GM12878 (cell line): Measurements from ENCODE around the gene ACTRT3. TPM values are rescaled to one million over a fixed set of nuclear protein-coding genes. Genes with fewer than 3 reads are reported as not detected.
A peak's percentile ranks its signal among the peaks of the same experiment; 100 is the strongest.

Experiments
- BHLHE40 ChIP-seq, 2 experiments: fragments of 450-650 bp in 1 of 2; IDR thresholded peaks; 2 replicates each; pipeline ENCODE4 v1.6.1; 2011 to 2017; ENCODE audit warnings: low read depth in 2 of 2, borderline replicate concordance in 1 of 2, improper control_type of control experiment in 1 of 2, low read length in 1 of 2, mild to moderate bottlenecking in 1 of 2
- BRCA1 ChIP-seq: IDR thresholded peaks from 2 replicates; pipeline ENCODE4 v1.6.1; 2011; ENCODE audit warnings: low read depth, low read length, improper control_type of control experiment
- CBX3 ChIP-seq: fragments of 200-600 bp; sonication (generic); IDR thresholded peaks from 2 replicates; pipeline ENCODE4 v1.6.1; 2016; ENCODE audit warnings: low read depth, borderline replicate concordance
- CBX5 ChIP-seq: sonication (generic); IDR thresholded peaks from 2 replicates; pipeline ENCODE4 v1.6.1; 2016; ENCODE audit warnings: low read depth, moderate library complexity, mild to moderate bottlenecking, inconsistent platforms
- FOS ChIP-seq: IDR thresholded peaks from 3 replicates; pipeline ENCODE4 v1.6.1; 2011; ENCODE audit warnings: borderline replicate concordance; ENCODE audit not compliant: insufficient read length; ENCODE audit errors: extremely low read depth
- HCFC1 ChIP-seq: fragments of 150-350 bp; IDR thresholded peaks from 2 replicates; pipeline ENCODE4 v1.6.1; 2014; ENCODE audit warnings: low read length
- MXI1 ChIP-seq: fragments of 150-350 bp; IDR thresholded peaks from 2 replicates; pipeline ENCODE4 v1.6.1; 2011; ENCODE audit warnings: low read depth, mild to moderate bottlenecking, inconsistent platforms, low read length, improper control_type of control experiment
- NFYA ChIP-seq: IDR thresholded peaks from 2 replicates; pipeline ENCODE4 v1.6.1; 2011; ENCODE audit warnings: low read depth, mild to moderate bottlenecking, low read length, improper control_type of control experiment, borderline replicate concordance
- NFYB ChIP-seq: IDR thresholded peaks from 2 replicates; pipeline ENCODE4 v1.6.1; 2011; ENCODE audit warnings: low read depth, mild to moderate bottlenecking, low read length, improper control_type of control experiment, moderate library complexity; ENCODE audit not compliant: insufficient read depth
- PML ChIP-seq: IDR thresholded peaks from 2 replicates; pipeline ENCODE4 v1.6.1; 2012; ENCODE audit warnings: low read length, inconsistent platforms
- POU2F2 ChIP-seq: IDR thresholded peaks from 3 replicates; pipeline ENCODE4 v1.6.1; 2011; ENCODE audit warnings: low read depth, mild to moderate bottlenecking, low read length, borderline replicate concordance
- RAD21 ChIP-seq: IDR thresholded peaks from 2 replicates; pipeline ENCODE4 v1.6.1; 2011; ENCODE audit warnings: mild to moderate bottlenecking, low read depth, low read length, moderate library complexity; ENCODE audit not compliant: insufficient read depth
- SIN3A ChIP-seq: IDR thresholded peaks from 2 replicates; pipeline ENCODE4 v1.6.1; 2012; ENCODE audit warnings: low read depth, low read length, improper control_type of control experiment
- SMC3 ChIP-seq: IDR thresholded peaks from 2 replicates; pipeline ENCODE4 v1.6.1; 2011; ENCODE audit warnings: low read length, improper control_type of control experiment, borderline replicate concordance
- SRF ChIP-seq, 2 experiments: IDR thresholded peaks; 2 replicates each; pipeline ENCODE4 v1.6.1; 2011; ENCODE audit warnings: low read depth in 2 of 2, low read length in 2 of 2, mild to moderate bottlenecking in 1 of 2, moderate library complexity in 1 of 2
- TCF12 ChIP-seq: IDR thresholded peaks from 2 replicates; pipeline ENCODE4 v1.6.1; 2011; ENCODE audit warnings: low read depth, mild to moderate bottlenecking, low read length
- ZBED1 ChIP-seq: IDR thresholded peaks from 2 replicates; pipeline ENCODE4 v1.6.1; 2016; ENCODE audit warnings: borderline replicate concordance
- polyA plus RNA-seq, 11 experiments: library from polyadenylated mRNA; depleted of rRNA in 4 of 11; unstranded in 6 of 11; stranded (reverse) in 5 of 11; fragments of >200 nt; fragmentation: Nextera tagmentation in 4 of 11; fragmentation: Illumina TruSeq in 1 of 11; extraction: Ambion mirVana in 4 of 11; extraction: Trizol in 1 of 11; gene quantifications; 1 replicate in 1 of 11; 2 replicates in 10 of 11; pipeline versions ENCODE4 v1.2.1 to v1.2.3, GENCODE V29; 2011 to 2016; ENCODE audit warnings: inconsistent platforms in 2 of 11, missing spikeins in 2 of 11, low read depth in 1 of 11
- total RNA-seq, 4 experiments: library from RNA; depleted of rRNA in 3 of 4; stranded (reverse); fragments of >200 nt in 3 of 4; fragmentation: Illumina TruSeq in 1 of 4; extraction: Trizol in 1 of 4; gene quantifications; 2 replicates each; pipeline versions ENCODE4 v1.2.1 to v1.2.3, GENCODE V29; 2013 to 2021
- TF ChIP-seq, protein P1 (sequence below): fragments of 450-650 bp; IDR thresholded peaks from 2 replicates; pipeline ENCODE4 v1.6.1; 2017; ENCODE audit warnings: mild to moderate bottlenecking, moderate library complexity
- TF ChIP-seq, protein P2 (sequence below): fragments of 450-650 bp; IDR thresholded peaks from 2 replicates; pipeline ENCODE4 v1.6.1; 2017; ENCODE audit warnings: low read depth, mild to moderate bottlenecking, moderate library complexity
- TF ChIP-seq, protein P3 (sequence below): fragments of 450-650 bp; IDR thresholded peaks from 2 replicates; pipeline ENCODE4 v1.6.1; 2017; ENCODE audit warnings: mild to moderate bottlenecking
- TF ChIP-seq, protein P4 (sequence below), 3 experiments: IDR thresholded peaks in 2 of 3; conservative IDR thresholded peaks in 1 of 3; 2 replicates each; pipeline ENCODE4 v1.5.1; 2011; ENCODE audit warnings: low read depth in 3 of 3, low read length in 3 of 3, mild to moderate bottlenecking in 3 of 3, control low read depth in 2 of 3, moderate library complexity in 2 of 3, inconsistent platforms in 1 of 3, mixed read lengths in 1 of 3; ENCODE audit not compliant: control insufficient read depth in 2 of 3, insufficient read depth in 1 of 3; ENCODE audit errors: extremely low read depth in 1 of 3

The ACTRT3 gene
- total and polyA plus RNA-seq, 10 of the 15 experiments (the other 5 are each of a cell fraction or from before 2014, with no cell fraction given) = 0.02 to 0.58 (median 0.11) TPM; not detected in 1

- TF ChIP-seq MXI1 (0 out of 2 replicates have a peak, but pooled peaks have one; percentile 41), TCF12 (no peak), PML (0 out of 2 replicates have a peak, but pooled peaks have one; percentile 44), HCFC1 (no peak), SIN3A (no peak), POU2F2 (0 out of 3 replicates have a peak, but pooled peaks have one; percentile 75), NFYB (no peak), SRF (IDR thresholded peaks at IDR 0.05; ENCODE audit: low read depth in 2 of 2, low read length in 2 of 2) (peak; percentile 97 to 99), BHLHE40 (IDR thresholded peaks at IDR 0.05; ENCODE audit: borderline replicate concordance in 1 of 2, low read depth in 2 of 2, low read length in 1 of 2) (peak in 1 of 2 experiments; percentile 43; a peak in 1 of 4 replicates), CBX5 (no peak), FOS (no peak), RAD21 (no peak), BRCA1 (no peak), ZBED1 (no peak), NFYA (no peak), SMC3 (no peak), CBX3 (no peak)
- TF ChIP-seq, protein P1, sequence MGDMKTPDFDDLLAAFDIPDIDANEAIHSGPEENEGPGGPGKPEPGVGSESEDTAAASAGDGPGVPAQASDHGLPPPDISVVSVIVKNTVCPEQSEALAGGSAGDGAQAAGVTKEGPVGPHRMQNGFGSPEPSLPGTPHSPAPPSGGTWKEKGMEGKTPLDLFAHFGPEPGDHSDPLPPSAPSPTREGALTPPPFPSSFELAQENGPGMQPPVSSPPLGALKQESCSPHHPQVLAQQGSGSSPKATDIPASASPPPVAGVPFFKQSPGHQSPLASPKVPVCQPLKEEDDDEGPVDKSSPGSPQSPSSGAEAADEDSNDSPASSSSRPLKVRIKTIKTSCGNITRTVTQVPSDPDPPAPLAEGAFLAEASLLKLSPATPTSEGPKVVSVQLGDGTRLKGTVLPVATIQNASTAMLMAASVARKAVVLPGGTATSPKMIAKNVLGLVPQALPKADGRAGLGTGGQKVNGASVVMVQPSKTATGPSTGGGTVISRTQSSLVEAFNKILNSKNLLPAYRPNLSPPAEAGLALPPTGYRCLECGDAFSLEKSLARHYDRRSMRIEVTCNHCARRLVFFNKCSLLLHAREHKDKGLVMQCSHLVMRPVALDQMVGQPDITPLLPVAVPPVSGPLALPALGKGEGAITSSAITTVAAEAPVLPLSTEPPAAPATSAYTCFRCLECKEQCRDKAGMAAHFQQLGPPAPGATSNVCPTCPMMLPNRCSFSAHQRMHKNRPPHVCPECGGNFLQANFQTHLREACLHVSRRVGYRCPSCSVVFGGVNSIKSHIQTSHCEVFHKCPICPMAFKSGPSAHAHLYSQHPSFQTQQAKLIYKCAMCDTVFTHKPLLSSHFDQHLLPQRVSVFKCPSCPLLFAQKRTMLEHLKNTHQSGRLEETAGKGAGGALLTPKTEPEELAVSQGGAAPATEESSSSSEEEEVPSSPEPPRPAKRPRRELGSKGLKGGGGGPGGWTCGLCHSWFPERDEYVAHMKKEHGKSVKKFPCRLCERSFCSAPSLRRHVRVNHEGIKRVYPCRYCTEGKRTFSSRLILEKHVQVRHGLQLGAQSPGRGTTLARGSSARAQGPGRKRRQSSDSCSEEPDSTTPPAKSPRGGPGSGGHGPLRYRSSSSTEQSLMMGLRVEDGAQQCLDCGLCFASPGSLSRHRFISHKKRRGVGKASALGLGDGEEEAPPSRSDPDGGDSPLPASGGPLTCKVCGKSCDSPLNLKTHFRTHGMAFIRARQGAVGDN = no peak; the same call in 1 of the 2 replicates
- TF ChIP-seq, protein P2, sequence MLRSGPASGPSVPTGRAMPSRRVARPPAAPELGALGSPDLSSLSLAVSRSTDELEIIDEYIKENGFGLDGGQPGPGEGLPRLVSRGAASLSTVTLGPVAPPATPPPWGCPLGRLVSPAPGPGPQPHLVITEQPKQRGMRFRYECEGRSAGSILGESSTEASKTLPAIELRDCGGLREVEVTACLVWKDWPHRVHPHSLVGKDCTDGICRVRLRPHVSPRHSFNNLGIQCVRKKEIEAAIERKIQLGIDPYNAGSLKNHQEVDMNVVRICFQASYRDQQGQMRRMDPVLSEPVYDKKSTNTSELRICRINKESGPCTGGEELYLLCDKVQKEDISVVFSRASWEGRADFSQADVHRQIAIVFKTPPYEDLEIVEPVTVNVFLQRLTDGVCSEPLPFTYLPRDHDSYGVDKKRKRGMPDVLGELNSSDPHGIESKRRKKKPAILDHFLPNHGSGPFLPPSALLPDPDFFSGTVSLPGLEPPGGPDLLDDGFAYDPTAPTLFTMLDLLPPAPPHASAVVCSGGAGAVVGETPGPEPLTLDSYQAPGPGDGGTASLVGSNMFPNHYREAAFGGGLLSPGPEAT = no peak
- TF ChIP-seq, protein P3, sequence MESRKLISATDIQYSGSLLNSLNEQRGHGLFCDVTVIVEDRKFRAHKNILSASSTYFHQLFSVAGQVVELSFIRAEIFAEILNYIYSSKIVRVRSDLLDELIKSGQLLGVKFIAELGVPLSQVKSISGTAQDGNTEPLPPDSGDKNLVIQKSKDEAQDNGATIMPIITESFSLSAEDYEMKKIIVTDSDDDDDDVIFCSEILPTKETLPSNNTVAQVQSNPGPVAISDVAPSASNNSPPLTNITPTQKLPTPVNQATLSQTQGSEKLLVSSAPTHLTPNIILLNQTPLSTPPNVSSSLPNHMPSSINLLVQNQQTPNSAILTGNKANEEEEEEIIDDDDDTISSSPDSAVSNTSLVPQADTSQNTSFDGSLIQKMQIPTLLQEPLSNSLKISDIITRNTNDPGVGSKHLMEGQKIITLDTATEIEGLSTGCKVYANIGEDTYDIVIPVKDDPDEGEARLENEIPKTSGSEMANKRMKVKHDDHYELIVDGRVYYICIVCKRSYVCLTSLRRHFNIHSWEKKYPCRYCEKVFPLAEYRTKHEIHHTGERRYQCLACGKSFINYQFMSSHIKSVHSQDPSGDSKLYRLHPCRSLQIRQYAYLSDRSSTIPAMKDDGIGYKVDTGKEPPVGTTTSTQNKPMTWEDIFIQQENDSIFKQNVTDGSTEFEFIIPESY = peak; percentile 60; the same call in 1 of the 2 replicates
- TF ChIP-seq, protein P4, sequence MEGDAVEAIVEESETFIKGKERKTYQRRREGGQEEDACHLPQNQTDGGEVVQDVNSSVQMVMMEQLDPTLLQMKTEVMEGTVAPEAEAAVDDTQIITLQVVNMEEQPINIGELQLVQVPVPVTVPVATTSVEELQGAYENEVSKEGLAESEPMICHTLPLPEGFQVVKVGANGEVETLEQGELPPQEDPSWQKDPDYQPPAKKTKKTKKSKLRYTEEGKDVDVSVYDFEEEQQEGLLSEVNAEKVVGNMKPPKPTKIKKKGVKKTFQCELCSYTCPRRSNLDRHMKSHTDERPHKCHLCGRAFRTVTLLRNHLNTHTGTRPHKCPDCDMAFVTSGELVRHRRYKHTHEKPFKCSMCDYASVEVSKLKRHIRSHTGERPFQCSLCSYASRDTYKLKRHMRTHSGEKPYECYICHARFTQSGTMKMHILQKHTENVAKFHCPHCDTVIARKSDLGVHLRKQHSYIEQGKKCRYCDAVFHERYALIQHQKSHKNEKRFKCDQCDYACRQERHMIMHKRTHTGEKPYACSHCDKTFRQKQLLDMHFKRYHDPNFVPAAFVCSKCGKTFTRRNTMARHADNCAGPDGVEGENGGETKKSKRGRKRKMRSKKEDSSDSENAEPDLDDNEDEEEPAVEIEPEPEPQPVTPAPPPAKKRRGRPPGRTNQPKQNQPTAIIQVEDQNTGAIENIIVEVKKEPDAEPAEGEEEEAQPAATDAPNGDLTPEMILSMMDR (IDR thresholded peaks at IDR 0.05 in 2 of 3, conservative IDR thresholded peaks at IDR 0.05 in 1 of 3; ENCODE audit: control insufficient read depth in 2 of 3, extremely low read depth in 1 of 3, insufficient read depth in 1 of 3, low read depth in 3 of 3, low read length in 3 of 3) = no peak
Measured at GRCh38 chr3:169764312-169764881, 5.0 kb downstream of the ACTRT3 start (continued).
